DND-41 (cell line): Measurements from ENCODE around the gene C15orf61.

Experiments
- ATAC-seq: fragments of 200-7000 bp; cut with Tn5 transposase; 3 replicates; pipeline ENCODE4 v1.9.1; 2021; ENCODE audit warnings: low read depth; ENCODE audit not compliant: insufficient read depth
- DNase-seq: peaks from one replicate; pipeline ENCODE4 v3.0.0-alpha.2; 2020
- H2AFZ ChIP-seq: 2 replicates; pipeline ENCODE4 v1.6.0; 2012; ENCODE audit warnings: low read depth, low read length
- H3K27ac ChIP-seq: 2 replicates; pipeline ENCODE4 v1.5.1; 2012; ENCODE audit warnings: low read length, inconsistent platforms
- H3K27me3 ChIP-seq: fragments of 200-600 bp; sonication (generic); 2 replicates; pipeline ENCODE4 v1.6.0; 2012; ENCODE audit warnings: low read length, mild to moderate bottlenecking, inconsistent platforms; ENCODE audit not compliant: insufficient read depth, poor library complexity
- H3K36me3 ChIP-seq: 2 replicates; pipeline ENCODE4 v1.5.1; 2012; ENCODE audit warnings: low read length, inconsistent platforms; ENCODE audit not compliant: insufficient read depth
- H3K4me1 ChIP-seq: 2 replicates; pipeline ENCODE4 v1.5.1; 2012; ENCODE audit warnings: mild to moderate bottlenecking, low read length; ENCODE audit not compliant: insufficient read depth
- H3K4me2 ChIP-seq: 2 replicates; pipeline ENCODE4 v1.6.0; 2012; ENCODE audit warnings: mild to moderate bottlenecking, moderate library complexity, low read length, inconsistent platforms; ENCODE audit not compliant: insufficient read depth
- H3K4me3 ChIP-seq, 2 experiments: fragments of 200-600 bp in 1 of 2; shearing (Covaris generic) in 1 of 2; 2 replicates each; pipeline ENCODE4 v1.5.1; 2012 to 2016; ENCODE audit warnings: inconsistent platforms in 2 of 2, low read length in 2 of 2, mild to moderate bottlenecking in 2 of 2, low read depth in 1 of 2, moderate library complexity in 1 of 2
- H3K79me2 ChIP-seq: 2 replicates; pipeline ENCODE4 v1.6.0; 2012; ENCODE audit warnings: low read length, inconsistent platforms; ENCODE audit not compliant: insufficient read depth
- H3K9ac ChIP-seq: 2 replicates; pipeline ENCODE4 v1.6.0; 2012; ENCODE audit warnings: low read depth, mild to moderate bottlenecking, inconsistent platforms, low read length, moderate library complexity
- H3K9me3 ChIP-seq: 2 replicates; pipeline ENCODE4 v1.5.1; 2012; ENCODE audit warnings: low read length, moderate library complexity, mild to moderate bottlenecking, inconsistent platforms; ENCODE audit not compliant: insufficient read depth, severe bottlenecking
- H4K20me1 ChIP-seq: 2 replicates; pipeline ENCODE4 v1.6.0; 2012; ENCODE audit warnings: low read length; ENCODE audit not compliant: insufficient read depth
- CTCF ChIP-seq: IDR thresholded peaks from 2 replicates; pipeline ENCODE4 v1.5.1; 2012; ENCODE audit warnings: borderline replicate concordance, low read length, moderate library complexity, mild to moderate bottlenecking; ENCODE audit not compliant: poor library complexity, severe bottlenecking; ENCODE audit errors: extremely low read depth
- EZH2 ChIP-seq: IDR thresholded peaks from 3 replicates; pipeline ENCODE4 v1.6.1; 2012; ENCODE audit warnings: borderline replicate concordance, low read depth, mild to moderate bottlenecking, moderate library complexity, low read length, inconsistent platforms; ENCODE audit not compliant: severe bottlenecking

The C15orf61 gene

GRCh38 chr15:67521029-67521782 lies at the start of gene C15orf61:
Gene C15orf61, plus strand, starts transcription at chr15:67521131. Its CDS starts 118 bp downstream, at chr15:67521249.
- no peak for TF ChIP-seq EZH2
- TF ChIP-seq CTCF: no peak
- H3K9ac ChIP-seq: peak within 1 kb of the TSS; percentile 93
- peak within 1 kb of the TSS; percentile 90 for H3K27ac ChIP-seq
- ATAC-seq (peak; percentile 82), DNase-seq (peak; percentile 79)
- no peaks in the 10 kb centered on the region for H3K27me3 ChIP-seq
- H3K79me2 ChIP-seq: peaks cover 50% of the 10 kb centered on the region
- H3K9me3 ChIP-seq: no peaks in the 10 kb centered on the region
- peak within 1 kb of the TSS; percentile 64 to 79 for H3K4me3 ChIP-seq
- peaks cover 3% of the 10 kb centered on the region; the same call in 1 of the 2 replicates for H4K20me1 ChIP-seq
- H3K4me2 ChIP-seq: peak within 1 kb of the TSS; percentile 62
- peak within 1 kb of the TSS; percentile 80 for H2AFZ ChIP-seq
- peaks cover 32% of the 10 kb centered on the region for H3K4me1 ChIP-seq
- peaks cover 1% of the 10 kb centered on the region for H3K36me3 ChIP-seq

- peaks cover 6% of the 10 kb centered on the region; the same call in 1 of the 2 replicates for H3K4me1 ChIP-seq
- H3K4me2 ChIP-seq: no peak overlapping the region
- no peaks in the 10 kb centered on the region for H3K27me3 ChIP-seq
- no peak overlapping the region for H3K27ac ChIP-seq
- H3K4me3 ChIP-seq: no peak overlapping the region
- TF ChIP-seq EZH2: no peak
- no peak for TF ChIP-seq CTCF
- H3K79me2 ChIP-seq: no peaks in the 10 kb centered on the region
- no peak overlapping the region for H2AFZ ChIP-seq
- H3K9ac ChIP-seq: no peak overlapping the region
- H3K9me3 ChIP-seq: no peaks in the 10 kb centered on the region
- ATAC-seq (no peak), DNase-seq (no peak)
- H4K20me1 ChIP-seq: no peaks in the 10 kb centered on the region
- no peaks in the 10 kb centered on the region for H3K36me3 ChIP-seq
Measured at GRCh38 chr15:67472957-67473356, 48.0 kb upstream of the C15orf61 start.

- ATAC-seq: no peak
- no peak overlapping the region for H3K4me3 ChIP-seq
- no peaks in the 10 kb centered on the region for H3K27me3 ChIP-seq
- H3K4me2 ChIP-seq: no peak overlapping the region
- H3K9ac ChIP-seq: no peak overlapping the region
- H2AFZ ChIP-seq: no peak overlapping the region
- no peak for TF ChIP-seq EZH2
- TF ChIP-seq CTCF: no peak
- H3K9me3 ChIP-seq: no peaks in the 10 kb centered on the region
- no peaks in the 10 kb centered on the region for H4K20me1 ChIP-seq
- peaks cover 6% of the 10 kb centered on the region; the same call in 1 of the 2 replicates for H3K4me1 ChIP-seq
- no peaks in the 10 kb centered on the region for H3K79me2 ChIP-seq
- H3K27ac ChIP-seq: no peak overlapping the region
- no peak for DNase-seq
- no peaks in the 10 kb centered on the region for H3K36me3 ChIP-seq
Measured at GRCh38 chr15:67474405-67475110, 46.4 kb upstream of the C15orf61 start.
